ENCODE data around the gene CDH15.

CDH15 gene

GRCh38 chr16:89141884-89142267, 29.7 kb upstream of the CDH15 start:
- Histone ChIP-seq H3K27me3 (ENCODE audit: insufficient read depth, insufficient read length) (no peaks in the 10 kb centered on the region), H3K9ac (ENCODE audit: insufficient read length, low read depth) (no peak overlapping the region), H3K9me3 (ENCODE audit: insufficient read depth, low read length) (peaks cover 5% of the 10 kb centered on the region; the same call in 1 of the 2 replicates), H3K4me3 (ENCODE audit: insufficient read length, low read depth) (no peak overlapping the region), H3K4me1 (ENCODE audit: insufficient read depth, insufficient read length) (no peaks in the 10 kb centered on the region), H3K36me3 (ENCODE audit: insufficient read depth, insufficient read length, low read length) (peaks cover 82% of the 10 kb centered on the region)
- no peak for DNase-seq (ENCODE audit: low read depth, low spot score)
- TF ChIP-seq SUZ12 (IDR thresholded peaks at IDR 0.05; ENCODE audit: extremely low read depth, insufficient read depth, insufficient read length) (no peak), ZNF274 (IDR thresholded peaks at IDR 0.05; ENCODE audit: low read depth, low read length) (no peak), YY1 (IDR thresholded peaks at IDR 0.05; ENCODE audit: insufficient read depth, insufficient read length) (no peak)

GRCh38 chr16:89142474-89143195, 28.9 kb upstream of the CDH15 start:
- Histone ChIP-seq H3K4me1 (ENCODE audit: insufficient read depth, insufficient read length) (no peaks in the 10 kb centered on the region), H3K9me3 (ENCODE audit: insufficient read depth, low read length) (peaks cover 6% of the 10 kb centered on the region; the same call in 1 of the 2 replicates), H3K27me3 (ENCODE audit: insufficient read depth, insufficient read length) (no peaks in the 10 kb centered on the region), H3K4me3 (ENCODE audit: insufficient read length, low read depth) (no peak overlapping the region), H3K9ac (ENCODE audit: insufficient read length, low read depth) (no peak overlapping the region), H3K36me3 (ENCODE audit: insufficient read depth, insufficient read length, low read length) (peaks cover 78% of the 10 kb centered on the region)
- DNase-seq (ENCODE audit: low read depth, low spot score) = no peak
- TF ChIP-seq SUZ12 (IDR thresholded peaks at IDR 0.05; ENCODE audit: extremely low read depth, insufficient read depth, insufficient read length) (no peak), ZNF274 (IDR thresholded peaks at IDR 0.05; ENCODE audit: low read depth, low read length) (no peak), YY1 (IDR thresholded peaks at IDR 0.05; ENCODE audit: insufficient read depth, insufficient read length) (no peak)

GRCh38 chr16:89143201-89143741, 28.3 kb upstream of the CDH15 start:
- peaks cover 9% of the 10 kb centered on the region; the same call in 1 of the 2 replicates for H3K9me3 ChIP-seq (ENCODE audit: insufficient read depth, low read length)
- H3K4me3 ChIP-seq (ENCODE audit: insufficient read length, low read depth) = no peak overlapping the region
- TF ChIP-seq SUZ12 (IDR thresholded peaks at IDR 0.05; ENCODE audit: extremely low read depth, insufficient read depth, insufficient read length) (no peak), ZNF274 (IDR thresholded peaks at IDR 0.05; ENCODE audit: low read depth, low read length) (no peak), YY1 (IDR thresholded peaks at IDR 0.05; ENCODE audit: insufficient read depth, insufficient read length) (no peak)
- no peaks in the 10 kb centered on the region for H3K27me3 ChIP-seq (ENCODE audit: insufficient read depth, insufficient read length)
- DNase-seq (ENCODE audit: low read depth, low spot score) = no peak
- H3K9ac ChIP-seq (ENCODE audit: insufficient read length, low read depth) = no peak overlapping the region
- no peaks in the 10 kb centered on the region for H3K4me1 ChIP-seq (ENCODE audit: insufficient read depth, insufficient read length)
- peaks cover 73% of the 10 kb centered on the region for H3K36me3 ChIP-seq (ENCODE audit: insufficient read depth, insufficient read length, low read length)

GRCh38 chr16:89143911-89144675, 27.5 kb upstream of the CDH15 start:
- no peak overlapping the region for H3K4me3 ChIP-seq (ENCODE audit: insufficient read length, low read depth)
- no peak for DNase-seq (ENCODE audit: low read depth, low spot score)
- H3K27me3 ChIP-seq (ENCODE audit: insufficient read depth, insufficient read length) = no peaks in the 10 kb centered on the region
- no peaks in the 10 kb centered on the region for H3K4me1 ChIP-seq (ENCODE audit: insufficient read depth, insufficient read length)
- TF ChIP-seq YY1 (IDR thresholded peaks at IDR 0.05; ENCODE audit: insufficient read depth, insufficient read length) = no peak
- no peak overlapping the region for H3K9ac ChIP-seq (ENCODE audit: insufficient read length, low read depth)
- H3K9me3 ChIP-seq (ENCODE audit: insufficient read depth, low read length) = peaks cover 17% of the 10 kb centered on the region; the same call in 1 of the 2 replicates
- peaks cover 73% of the 10 kb centered on the region for H3K36me3 ChIP-seq (ENCODE audit: insufficient read depth, insufficient read length, low read length)

- Histone ChIP-seq H3K9me3 (ENCODE audit: insufficient read depth, low read length) (peaks cover 23% of the 10 kb centered on the region; the same call in 1 of the 2 replicates), H3K4me1 (ENCODE audit: insufficient read depth, insufficient read length) (no peaks in the 10 kb centered on the region), H3K36me3 (ENCODE audit: insufficient read depth, insufficient read length, low read length) (peaks cover 77% of the 10 kb centered on the region), H3K27me3 (ENCODE audit: insufficient read depth, insufficient read length) (no peaks in the 10 kb centered on the region), H3K9ac (ENCODE audit: insufficient read length, low read depth) (no peak overlapping the region), H3K4me3 (ENCODE audit: insufficient read length, low read depth) (no peak overlapping the region)
- no peak for TF ChIP-seq ZNF274 (IDR thresholded peaks at IDR 0.05; ENCODE audit: low read depth, low read length)
- TF ChIP-seq SUZ12 (IDR thresholded peaks at IDR 0.05; ENCODE audit: extremely low read depth, insufficient read depth, insufficient read length) = no peak
- no peak for TF ChIP-seq YY1 (IDR thresholded peaks at IDR 0.05; ENCODE audit: insufficient read depth, insufficient read length)
- no peak for DNase-seq (ENCODE audit: low read depth, low spot score)
These were observed 26.9 kb upstream of the CDH15 start for GRCh38 chr16:89144681-89145080.

GRCh38 chr16:89145406-89146161, 26.0 kb upstream of the CDH15 start:
- Histone ChIP-seq H3K9me3 (ENCODE audit: insufficient read depth, low read length) (peaks cover 24% of the 10 kb centered on the region; the same call in 1 of the 2 replicates), H3K27me3 (ENCODE audit: insufficient read depth, insufficient read length) (no peaks in the 10 kb centered on the region), H3K4me3 (ENCODE audit: insufficient read length, low read depth) (no peak overlapping the region), H3K4me1 (ENCODE audit: insufficient read depth, insufficient read length) (no peaks in the 10 kb centered on the region), H3K9ac (ENCODE audit: insufficient read length, low read depth) (no peak overlapping the region), H3K36me3 (ENCODE audit: insufficient read depth, insufficient read length, low read length) (peaks cover 77% of the 10 kb centered on the region)
- TF ChIP-seq SUZ12 (IDR thresholded peaks at IDR 0.05; ENCODE audit: extremely low read depth, insufficient read depth, insufficient read length) = no peak
- no peak for TF ChIP-seq YY1 (IDR thresholded peaks at IDR 0.05; ENCODE audit: insufficient read depth, insufficient read length)
- no peak for TF ChIP-seq ZNF274 (IDR thresholded peaks at IDR 0.05; ENCODE audit: low read depth, low read length)
- DNase-seq (ENCODE audit: low read depth, low spot score) = no peak

Data from NT2/D1 (cell line).